Activated naive CD8-positive, alpha-beta T cell treated with anti-CD3 and anti-CD28 coated beads, Interleukin-2, amount 50 U/mL, for 16 hours (primary cell): ENCODE data around the gene COX10.
"Not testable (repeated sequence)": the region's sequence is repeated elsewhere in the genome, so short reads cannot be mapped to it uniquely, and the experiment has no call there.

Experiments used
- DNase-seq: peaks from one replicate; pipeline ENCODE4 v3.0.0-alpha.2; 2020; ENCODE audit warnings: low read depth, low spot score

COX10 gene

GRCh38 chr17:14123619-14124278, 54.4 kb downstream of the COX10 start:
- no peak for DNase-seq

- DNase-seq: no peak
Measured at GRCh38 chr17:14124854-14125253, 55.5 kb downstream of the COX10 start.

GRCh38 chr17:14125518-14126137, 56.3 kb downstream of the COX10 start:
- no peak for DNase-seq

DNA sequence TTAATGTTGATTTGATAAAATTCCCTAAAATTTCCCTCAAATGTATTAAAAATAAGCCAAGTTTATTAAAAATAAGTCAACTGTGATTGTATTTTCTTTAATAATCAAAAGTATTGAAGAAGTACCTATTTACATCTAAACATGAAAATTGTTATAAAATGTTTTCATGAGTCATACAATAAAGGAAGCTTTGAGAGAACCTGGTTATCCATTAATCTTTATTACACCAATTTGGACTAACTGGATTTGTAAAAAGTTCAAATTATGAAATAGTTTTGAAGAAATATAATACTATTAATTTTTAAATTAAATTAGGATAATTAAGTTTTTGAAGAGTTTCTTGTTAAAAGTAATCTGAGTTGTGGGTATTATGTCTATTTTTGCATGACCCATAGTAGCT, 63.8 kb downstream of the COX10 start:
- no peak for DNase-seq

DNA sequence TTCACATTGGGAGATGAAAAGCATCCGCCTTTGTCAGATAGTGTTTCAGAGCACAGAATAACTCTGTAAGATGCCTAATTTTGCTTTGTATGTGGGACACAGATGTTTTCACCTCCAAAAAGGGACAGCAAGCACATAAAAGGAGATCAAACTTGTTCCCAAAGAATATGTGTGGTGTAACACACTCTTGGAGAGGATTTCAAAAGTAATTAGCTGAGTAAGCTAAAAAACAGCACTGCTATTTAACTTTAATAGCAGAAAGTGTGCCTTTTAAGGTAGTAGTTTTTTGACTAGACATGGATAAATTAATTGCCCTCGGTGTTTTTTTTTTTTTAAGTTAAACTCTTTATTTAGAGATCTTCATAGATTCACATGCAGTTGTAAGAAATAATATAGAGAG, 65.2 kb downstream of the COX10 start:
- no peak for DNase-seq

DNA sequence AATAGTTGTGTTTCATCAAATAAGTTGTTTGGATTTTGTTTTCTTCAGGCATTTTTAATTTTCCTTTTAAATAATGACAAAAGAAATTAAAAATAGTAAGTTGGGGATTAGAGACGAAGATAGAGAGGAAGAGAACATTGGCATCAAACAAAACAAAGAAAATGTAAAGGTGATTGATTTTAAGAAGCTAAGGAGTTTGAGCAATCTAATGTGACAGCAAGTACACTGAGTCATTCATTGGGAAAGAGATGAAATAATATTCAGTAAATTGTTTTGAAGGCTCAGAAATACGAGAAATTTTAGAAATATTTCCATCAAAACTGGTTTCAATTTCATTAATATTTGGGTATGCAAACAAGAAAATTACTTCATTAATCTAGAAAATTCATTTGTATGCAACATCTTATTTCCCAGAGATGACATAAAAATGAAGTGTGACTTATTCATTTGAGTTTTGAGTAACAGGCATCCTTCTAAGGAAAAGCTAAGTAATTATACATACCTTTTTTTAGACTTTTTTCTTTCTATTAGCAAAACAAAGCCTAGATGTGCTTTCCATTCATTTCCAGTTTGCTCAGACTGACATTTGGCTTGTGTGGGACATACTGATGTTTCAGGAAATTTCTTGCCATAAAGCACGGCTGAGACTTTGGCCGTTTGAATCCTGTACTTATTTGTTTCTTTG, 66.7 kb downstream of the COX10 start:
- DNase-seq: no peak

DNA sequence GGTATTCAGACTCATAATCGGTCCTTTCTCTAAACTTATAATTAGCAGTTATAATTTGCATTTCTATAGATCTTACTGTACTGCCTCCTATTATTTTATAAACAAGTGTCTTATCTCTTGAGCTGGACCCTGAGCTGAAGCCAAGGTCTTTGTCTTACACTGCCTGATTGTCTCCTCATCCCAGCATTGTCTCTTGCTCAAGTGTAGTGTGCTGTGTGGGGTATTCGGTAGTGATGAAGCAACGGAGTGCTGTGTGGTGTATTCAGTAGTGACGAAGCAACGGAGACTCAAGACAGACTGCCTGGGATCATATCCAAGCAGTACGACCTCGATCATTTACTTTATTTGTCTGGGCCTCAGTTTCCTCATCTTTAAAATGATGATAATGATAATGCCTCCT, 69.3 kb downstream of the COX10 start:
- DNase-seq: no peak

DNA sequence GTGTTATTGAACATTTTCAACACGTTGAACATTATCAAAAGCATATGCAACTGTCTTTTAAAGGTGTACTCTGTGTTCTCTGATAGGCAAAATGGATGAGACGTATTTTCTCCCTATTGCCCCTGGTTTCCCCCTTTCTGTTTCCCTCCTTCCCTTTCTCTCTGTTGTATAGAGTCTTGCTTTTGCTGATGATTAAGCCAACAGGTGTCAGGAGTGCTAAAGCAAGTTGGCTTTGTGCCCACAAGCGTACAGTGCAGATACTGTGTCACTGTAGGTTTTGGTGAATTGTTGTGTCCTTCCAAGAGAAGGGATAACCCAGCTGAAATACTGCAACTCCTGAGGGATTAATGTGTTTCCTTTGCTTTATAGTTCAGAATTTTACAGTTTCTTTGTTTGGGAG, 74.4 kb downstream of the COX10 start:
- DNase-seq: no peak

- DNase-seq: no peak
Measured at GRCh38 chr17:14144508-14144907, 75.2 kb downstream of the COX10 start.

DNA sequence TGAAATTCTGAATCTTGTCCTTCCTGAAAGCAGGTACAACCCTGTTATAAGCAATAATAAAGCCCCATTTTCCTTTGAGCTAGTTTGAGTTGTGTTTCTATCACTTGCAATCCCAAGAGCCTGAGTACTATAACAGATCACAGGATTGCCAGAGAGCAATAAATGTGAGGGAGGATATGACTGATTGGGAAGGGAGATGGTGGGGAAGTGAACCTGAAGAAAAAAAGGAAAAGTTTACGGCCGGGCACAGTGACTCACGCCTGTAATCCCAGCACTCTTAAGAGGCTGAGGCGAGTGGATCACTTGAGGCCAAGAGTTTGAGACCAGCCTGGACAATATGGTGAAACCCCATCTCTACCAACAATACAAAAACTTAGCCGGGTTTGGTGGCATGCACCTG, 80.4 kb downstream of the COX10 start:
- no peak for DNase-seq

- DNase-seq: no peak
Measured at GRCh38 chr17:14150619-14151018, 81.3 kb downstream of the COX10 start.

- DNase-seq: no peak
Measured at GRCh38 chr17:14152721-14153120, 83.4 kb downstream of the COX10 start.

GRCh38 chr17:14153374-14153773, 84.1 kb downstream of the COX10 start:
- DNase-seq: no peak

DNA sequence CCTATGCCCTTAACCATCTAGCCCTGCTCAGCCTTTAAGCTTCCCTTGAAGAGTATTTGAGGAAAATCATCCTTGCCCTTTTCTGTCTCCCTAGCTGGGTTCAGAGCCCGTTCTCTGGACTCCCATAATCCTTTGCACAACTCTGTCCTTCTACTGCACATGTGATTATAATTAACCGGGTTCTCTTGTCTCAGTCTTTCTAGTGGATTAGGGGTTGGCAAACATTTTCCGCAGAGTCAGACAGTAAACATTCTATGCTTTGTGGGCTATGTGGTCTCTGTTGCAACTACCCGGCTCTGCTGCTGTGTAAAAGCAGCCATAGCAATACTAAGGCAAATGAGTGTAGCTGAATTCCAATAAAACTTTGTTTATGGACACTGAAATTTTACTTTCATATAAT, 87.4 kb downstream of the COX10 start:
- no peak for DNase-seq

GRCh38 chr17:14157822-14158221, 88.5 kb downstream of the COX10 start:
- DNase-seq: no peak

DNA sequence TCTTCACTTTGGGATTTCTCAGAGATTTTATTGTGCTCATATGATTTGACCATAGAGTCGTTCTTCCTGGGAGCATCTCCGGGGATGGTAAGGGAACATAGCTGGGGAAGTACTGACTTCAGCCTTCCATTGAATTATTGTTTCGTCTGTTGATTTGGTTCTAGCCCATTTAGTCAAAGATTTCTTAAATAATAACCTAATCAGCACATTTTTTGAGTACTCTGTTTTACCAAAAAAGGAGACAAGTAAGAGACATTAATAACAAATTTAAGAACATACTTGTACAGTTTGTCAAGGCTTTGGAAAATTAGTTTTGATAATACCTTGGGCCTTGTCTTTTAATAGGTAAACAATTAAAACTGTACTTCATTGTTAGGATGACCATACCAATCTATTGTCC, 89.4 kb downstream of the COX10 start:
- DNase-seq: no peak

GRCh38 chr17:14161419-14161818, 92.1 kb downstream of the COX10 start:
- no peak for DNase-seq

DNA sequence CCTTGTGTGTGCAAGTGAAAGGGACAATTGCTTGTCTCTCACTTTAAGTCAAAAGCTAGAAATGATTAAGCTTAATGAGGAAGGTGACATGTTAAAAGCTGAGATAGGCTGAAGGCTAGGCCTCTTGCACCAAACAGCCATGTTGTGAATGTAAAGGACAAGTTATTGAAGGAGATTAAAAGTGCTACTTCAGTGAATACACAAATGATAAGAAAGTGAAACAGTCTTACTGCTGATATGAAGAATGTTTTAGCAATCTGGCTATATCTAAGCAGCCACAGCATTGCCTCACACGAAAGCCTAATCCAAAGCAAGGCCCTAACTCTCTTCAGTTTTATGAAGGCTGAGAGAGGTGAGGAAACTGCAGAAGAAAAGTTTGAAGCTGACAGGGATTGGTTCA, 96.3 kb downstream of the COX10 start:
- no peak for DNase-seq

DNA sequence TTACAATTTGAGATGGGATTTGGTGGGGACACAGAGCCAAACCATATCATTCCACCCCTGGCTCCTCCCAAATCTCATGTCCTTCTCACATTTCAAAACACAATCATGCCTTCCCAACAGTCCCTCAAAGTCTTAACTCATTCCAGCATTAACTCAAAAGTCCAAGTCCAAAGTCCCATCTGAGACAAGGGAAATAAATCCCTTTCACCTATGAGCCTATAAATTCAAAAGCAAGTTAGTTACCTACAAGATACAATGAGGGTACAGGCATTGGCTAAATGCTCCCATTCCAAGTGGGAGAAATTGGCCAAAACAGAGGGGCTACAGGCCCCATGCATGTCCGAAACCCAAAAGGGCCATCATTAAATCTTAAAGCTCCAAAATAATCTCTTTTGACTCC, 98.5 kb downstream of the COX10 start:
- not testable (repeated sequence) for DNase-seq

DNA sequence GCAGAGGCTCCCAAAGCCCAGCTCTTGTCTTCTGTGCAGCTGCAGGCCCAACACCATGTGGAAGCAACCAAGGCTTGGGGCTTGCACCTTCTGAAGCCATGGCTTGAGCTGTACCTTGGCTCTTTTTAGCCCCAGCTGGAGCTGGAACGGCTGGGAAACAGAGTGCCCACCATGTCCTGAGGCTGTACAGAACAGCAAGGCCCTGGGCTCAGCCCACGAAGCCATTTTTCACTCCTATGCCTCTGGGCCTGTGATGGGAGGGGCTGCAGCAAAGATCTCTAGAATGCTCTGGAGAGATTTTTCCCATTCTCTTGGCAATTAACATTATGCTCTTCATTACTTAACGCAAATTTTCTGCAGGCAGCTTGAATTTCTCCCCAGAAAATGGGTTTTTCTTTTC, 99.3 kb downstream of the COX10 start:
- no peak for DNase-seq

DNA sequence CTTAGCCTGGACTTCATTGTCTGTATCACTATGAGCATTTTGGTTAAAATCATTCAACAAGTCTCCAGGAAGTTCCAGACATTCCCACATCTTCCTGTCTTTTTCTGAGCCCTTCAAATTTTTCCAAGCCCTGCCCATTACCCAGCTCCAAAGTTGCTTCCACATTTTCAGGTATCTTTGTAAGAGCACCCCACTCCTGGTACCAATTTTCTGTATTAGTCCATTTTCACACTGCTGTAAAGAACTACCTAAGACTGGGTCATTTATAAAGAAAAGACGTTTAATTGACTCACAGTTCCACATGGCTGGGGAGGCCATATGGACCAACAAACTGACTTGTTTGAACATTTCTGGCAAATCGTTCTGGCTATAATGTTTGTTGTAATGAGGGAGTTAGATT, 100.0 kb downstream of the COX10 start:
- no peak for DNase-seq

DNA sequence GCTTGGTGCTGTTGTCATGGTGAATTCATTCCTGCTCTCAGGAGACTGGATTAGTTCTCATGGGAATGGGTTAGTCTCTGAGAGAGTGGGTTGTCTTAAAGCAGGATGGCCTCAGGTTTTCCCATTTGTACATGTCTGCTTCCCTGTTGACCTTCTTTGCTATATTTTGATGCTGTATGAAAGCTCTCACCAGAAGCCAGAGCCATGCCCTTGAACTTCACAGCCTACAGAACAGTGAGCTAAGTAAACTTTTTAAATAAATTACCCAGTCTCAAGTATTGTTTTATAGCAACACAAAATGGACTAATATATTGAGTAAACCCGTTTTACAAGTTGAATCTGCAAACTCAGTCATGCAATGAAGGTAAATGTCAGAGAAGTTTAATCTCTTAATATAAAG, 100.6 kb downstream of the COX10 start:
- no peak for DNase-seq

GRCh38 chr17:14176989-14177388, 107.7 kb downstream of the COX10 start:
- DNase-seq: not testable (repeated sequence)
